CD4-positive, alpha-beta T cell treated with Interleukin-15 for 1 hour (primary cell): ENCODE results near the gene RBPMS2.

Source experiments
- DNase-seq: peaks from one replicate; pipeline ENCODE4 v3.0.0-alpha.2; 2020

Gene RBPMS2

DNA sequence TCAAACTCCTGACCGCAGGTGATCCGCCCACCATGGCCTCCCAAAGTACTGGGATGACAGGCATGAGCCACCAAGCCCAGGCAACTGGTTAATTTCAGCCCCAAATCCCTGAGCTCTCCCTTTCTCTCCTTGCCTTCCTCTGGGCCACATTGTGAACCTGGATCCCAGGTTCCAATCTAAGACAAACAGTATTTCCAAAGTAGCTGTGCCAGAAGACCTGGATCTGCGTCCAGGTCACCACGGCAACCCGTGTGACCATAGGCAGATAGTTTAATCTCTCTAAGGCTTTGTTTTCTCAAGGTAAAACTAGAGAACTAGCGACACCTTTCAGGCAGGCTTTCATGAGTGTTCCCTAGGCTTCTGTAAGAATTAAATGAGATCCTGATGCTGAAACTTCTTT lies 5.9 kb upstream of the RBPMS2 start:
- DNase-seq, result no peak

DNA sequence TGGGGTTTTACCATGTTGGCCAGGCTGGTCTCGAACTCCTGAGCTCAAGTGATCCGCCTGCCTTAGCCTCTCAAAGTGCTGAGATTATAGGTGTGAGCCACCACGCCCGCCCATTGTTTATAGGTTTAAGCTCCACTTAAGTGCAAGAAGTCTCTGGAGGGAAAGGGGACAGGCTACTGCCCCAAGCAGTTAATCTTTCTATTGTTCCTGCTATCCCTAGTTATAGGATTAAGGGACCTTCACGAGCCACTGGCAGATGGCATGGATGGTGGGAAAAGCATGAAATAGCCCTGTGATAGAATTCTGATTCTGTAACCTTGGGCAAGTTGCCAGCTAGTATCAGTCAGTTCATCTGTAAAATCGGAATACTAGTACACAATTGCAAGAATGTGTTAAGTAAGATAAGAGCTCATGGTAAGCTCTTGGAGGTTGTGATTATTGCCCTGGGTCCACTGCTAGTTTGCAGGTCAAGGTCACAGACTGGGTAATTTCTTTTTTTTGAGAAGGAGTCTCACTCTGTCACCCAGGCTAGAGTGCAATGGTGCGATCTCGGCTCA lies 5.3 kb upstream of the RBPMS2 start:
- no peak for DNase-seq

DNA sequence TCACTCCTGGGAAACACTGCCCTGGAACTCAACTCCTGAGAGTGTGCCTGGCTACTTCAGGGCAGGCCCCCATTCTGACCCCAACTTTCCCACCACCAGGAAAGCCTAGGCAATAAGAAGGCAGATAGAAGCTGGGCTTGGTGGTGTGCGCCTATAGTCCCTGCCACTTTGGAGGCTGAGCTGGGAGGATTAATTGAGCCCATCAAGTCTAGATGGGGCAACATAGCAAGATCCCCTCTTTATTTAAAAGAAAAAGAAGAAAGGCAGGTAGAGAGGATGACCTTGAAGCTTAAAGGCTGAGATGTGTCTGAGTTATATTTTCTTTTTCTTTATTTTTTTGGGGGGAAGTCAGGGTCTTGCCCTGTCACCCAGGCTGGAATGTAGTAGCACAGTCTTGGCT lies 4.2 kb upstream of the RBPMS2 start:
- DNase-seq, result no peak

DNA sequence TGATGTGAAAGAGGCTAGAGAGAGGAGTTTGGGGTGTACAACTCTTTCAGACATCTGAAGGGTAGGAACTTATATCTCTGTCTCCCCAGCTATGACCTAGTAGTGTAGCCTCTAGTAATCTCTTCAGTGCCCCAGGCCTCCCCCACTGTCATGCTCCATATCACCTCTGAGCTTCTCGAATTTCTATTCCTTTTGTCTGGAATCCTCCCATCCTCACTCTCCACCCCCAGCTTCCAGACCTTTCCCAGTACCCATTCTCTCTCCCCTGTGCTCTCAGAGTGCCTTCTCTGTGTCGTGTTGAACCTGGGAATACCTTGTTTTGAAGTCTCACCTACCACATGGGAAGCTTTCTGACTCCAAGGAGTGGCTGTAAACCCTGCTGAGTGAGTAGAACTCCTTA lies 3.6 kb upstream of the RBPMS2 start:
- DNase-seq, result no peak

DNA sequence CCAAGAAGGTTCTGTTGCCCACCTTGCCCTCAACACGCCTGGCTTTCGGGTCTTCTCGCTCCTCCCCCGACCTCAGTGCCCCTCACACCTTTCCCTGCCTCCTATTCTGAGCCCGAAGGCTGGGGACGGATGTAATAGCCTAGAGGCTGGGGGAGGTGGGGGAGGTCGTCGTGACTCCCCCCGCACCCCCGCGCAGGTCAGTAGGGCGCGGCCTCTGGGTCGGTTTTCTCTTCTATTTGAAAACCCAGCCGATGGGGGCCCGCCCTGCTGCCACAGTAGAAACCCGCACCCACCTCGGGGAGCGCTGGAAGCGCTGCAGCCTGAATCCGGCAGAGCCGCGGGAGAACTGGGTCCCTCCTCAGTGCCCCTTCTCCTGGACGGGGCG lies 1.0 kb upstream of the RBPMS2 start:
- DNase-seq, result no peak

DNA sequence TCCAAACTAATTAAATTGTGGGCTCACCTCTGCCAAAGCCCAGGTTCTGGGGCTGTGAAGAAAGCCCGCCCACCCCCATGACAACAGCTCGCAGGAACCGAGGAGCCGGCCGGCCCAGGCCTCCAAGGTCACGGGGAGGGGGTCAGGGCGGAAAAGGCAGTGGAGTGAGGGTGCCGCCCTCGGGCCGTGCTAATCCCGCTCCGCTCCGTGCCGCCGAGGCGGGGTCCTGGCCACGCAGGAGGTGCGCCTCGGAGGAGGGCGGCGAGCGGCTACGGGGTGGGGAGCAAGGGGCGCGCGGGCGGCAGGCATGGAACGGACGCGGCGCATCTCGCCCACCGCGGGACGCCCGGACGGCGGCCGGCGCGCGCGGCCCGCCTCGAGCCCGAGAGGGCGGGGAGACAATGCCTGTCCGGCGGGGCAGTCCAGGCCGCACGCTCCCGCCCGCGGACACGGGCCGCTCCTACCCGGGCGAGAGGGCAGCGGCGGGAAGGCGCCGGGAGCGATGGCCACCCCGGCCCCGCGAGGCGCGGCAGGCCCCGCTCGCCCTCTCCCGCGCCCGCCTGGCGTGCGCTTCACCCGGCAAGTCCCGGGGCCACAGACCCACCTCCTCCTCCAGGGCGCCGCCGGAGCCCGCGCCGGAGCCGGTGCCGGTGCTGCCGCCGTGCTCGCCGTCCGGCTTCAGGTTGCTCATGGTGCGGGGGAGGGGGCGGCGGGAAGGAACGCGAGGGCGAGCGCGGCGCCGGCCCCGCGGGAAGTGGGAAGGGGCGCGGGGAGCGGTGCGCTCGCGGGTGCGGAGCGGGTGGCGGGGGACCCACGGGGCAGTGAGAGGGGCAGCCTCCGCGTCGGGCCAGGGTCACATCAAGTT lies 528 bp downstream of the RBPMS2 start:
- DNase-seq, result no peak

DNA sequence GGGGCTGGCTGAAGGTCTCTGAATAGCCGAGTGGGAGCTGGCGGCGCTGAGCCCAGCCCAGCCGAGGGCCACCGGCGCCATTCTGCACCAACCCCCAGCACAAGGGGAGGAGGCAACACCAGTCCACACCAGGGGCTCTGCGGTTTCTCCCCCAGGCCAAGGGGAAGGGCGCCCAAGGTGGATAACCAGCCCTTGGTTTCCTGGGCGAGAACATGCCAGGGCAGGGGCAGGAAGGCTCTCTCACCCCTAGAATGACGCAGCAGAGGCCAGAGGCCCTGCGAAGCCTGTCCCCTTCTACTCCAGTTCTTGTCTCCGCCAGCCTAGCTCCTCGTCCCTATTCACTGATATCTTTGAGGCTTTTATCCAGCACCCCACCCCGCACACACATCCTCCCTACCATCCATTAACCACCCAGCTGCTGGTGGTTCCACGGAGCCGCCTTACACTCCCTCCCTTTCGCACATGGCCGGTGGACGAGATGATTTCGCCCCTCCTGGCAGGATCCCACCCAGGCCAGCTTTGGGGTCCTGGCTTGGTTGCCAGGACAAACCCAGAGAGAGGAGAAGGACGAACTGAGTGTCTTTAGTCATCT lies 1.3 kb downstream of the RBPMS2 start:
- DNase-seq, result no peak

DNA sequence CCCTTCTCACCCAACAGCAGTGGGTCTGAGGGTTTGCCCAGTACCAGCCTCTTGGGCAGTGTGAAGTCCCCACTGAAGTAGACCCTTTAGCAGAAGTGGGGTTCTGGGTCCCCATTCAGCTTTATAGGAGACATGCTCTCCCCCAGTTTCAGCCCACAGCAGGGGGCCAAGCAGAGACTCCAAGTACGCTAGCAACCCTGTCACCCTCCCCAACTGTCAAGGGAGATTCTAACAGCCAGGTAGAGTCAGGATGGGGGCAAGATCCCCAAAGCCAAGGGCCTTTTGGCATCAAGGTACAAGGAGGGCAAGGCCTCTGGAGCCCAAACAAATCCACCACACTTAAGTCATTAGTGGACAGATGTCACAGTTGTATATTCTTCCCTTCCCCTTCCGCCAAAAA lies 1.8 kb downstream of the RBPMS2 start:
- no peak for DNase-seq

DNA sequence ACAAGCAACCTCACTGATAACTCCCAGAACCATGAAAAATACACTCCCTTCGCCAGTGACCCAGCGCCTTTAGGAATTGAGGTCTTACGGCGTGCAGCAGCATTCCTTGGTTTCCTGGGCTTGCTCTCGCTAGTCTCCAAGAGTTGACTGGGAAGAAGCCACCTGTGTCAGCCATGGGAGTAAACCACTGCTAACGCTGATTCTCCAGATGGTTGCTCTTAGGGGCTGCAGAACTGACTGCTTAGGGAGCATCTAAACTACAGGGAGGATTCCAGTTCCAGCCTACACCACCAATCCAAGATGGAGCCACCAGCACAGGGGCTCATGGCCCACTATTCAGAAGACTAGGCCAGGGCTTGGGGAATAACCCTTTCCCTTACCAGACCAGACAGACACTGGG lies 2.4 kb downstream of the RBPMS2 start:
- no peak for DNase-seq

DNA sequence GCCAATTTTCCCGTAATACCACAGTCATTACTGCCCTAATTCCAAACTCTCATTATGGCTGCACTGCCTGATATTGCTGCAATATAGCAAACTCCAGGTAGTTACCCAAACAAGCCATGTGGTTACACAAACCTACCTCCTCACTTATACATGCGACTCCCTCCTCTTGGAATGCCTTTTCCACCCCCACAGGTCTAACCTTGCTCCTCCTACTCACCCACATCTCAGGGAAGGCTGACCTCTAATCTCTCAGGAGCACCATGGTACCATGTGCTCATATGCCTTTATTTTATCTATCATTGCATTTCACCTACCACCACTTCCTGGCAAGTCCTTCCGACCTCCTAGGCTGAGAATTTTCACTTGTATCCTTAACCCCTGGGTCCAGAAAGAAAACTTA lies 2.9 kb downstream of the RBPMS2 start:
- no peak for DNase-seq

DNA sequence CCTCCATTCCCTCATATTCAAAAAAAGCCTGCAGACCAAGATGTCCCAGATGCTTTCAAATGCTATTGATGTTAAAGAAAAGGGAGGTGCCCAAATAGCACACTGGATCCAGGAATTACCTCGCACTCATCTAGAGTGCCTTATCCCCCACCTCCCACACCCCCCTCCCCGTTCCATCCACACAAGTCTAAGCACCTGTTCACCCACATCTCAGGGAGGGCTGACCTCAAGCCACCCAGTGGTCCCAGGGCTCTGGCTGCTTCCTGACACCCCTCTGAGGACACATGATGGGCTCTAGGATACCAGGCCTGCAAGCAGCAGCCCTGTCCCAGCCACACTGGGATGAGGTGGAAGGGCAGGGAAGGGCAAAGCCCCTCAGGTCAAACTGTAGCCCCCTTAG lies 4.8 kb downstream of the RBPMS2 start:
- no peak for DNase-seq

DNA sequence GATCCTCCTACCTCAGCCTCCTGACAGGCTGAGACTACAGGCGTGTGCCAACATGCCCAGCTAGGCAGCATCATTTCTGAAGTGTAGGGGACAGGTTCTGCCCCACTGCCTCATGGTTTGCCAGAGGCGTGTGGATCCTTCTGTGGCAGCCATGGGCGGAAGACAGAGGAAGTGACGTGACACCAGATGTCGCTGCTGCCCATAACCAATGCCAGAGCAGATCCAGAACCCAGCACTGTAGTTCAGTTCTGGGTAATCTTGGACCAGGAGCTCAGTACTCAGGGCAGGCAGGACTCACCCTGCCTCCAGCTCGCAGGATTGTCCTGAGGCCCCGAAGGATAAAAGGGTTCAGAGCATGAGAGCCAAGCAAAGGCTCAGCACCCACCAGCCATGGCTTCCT lies 8.2 kb downstream of the RBPMS2 start:
- no peak for DNase-seq

DNA sequence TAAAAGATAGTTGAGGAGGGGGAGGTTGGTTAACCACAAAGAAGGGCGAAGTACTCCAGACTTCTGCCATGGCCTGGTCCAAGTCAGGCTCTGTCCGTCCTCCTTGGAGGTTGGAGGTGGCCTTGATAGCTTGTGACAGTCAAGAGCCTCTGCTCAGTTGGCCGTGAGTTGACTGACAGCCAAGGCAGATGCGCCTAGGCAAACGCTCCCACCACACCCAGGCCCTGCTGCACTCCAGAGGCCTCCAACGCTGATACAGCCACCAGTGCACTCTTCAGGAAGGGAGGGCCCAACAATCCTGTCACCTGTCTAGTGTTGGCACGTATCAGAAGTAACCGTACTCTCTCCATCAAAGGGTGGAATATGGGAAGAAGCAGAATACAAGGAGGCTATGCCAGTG lies 9.3 kb downstream of the RBPMS2 start:
- DNase-seq, result no peak

DNA sequence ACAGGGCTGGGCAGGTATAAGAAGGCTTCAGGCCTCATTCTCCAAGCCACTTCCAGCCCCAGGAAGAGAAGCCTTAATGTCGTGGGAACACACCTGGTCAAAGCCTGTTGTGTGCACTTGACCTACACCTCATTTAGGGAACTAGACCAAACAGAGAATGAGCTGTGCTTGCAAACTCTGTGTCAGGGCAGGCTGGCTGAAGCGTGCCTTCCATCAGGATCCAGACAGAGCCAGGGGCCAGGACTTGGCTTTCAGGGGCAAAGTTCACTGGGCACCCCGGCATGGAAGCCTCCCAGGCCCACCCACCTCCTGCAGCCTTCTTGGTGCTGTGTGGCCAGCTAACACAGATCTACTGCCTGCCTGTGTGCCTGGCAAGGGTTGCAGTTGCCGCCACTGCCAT lies 11.5 kb downstream of the RBPMS2 start:
- DNase-seq, result no peak

DNA sequence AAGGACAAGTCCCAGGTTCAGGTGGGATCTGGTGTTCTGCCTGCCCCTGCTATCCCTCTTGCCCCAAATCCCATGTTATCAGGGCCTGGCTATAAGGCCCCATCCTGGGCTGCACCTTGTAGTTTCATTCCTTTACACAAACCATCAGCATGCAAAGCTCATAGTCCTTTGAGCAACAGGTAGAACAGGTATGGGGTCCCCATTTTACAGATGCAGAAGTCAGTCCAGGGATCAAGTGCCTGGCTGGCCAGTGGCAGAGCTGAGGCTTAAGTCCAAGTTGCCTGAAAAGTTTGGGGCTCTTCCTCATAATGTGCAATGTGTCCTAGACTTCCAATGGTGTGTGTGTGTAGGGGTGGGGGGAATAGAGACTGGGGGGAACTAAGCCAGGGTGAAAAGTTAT lies 11.9 kb downstream of the RBPMS2 start:
- no peak for DNase-seq

DNA sequence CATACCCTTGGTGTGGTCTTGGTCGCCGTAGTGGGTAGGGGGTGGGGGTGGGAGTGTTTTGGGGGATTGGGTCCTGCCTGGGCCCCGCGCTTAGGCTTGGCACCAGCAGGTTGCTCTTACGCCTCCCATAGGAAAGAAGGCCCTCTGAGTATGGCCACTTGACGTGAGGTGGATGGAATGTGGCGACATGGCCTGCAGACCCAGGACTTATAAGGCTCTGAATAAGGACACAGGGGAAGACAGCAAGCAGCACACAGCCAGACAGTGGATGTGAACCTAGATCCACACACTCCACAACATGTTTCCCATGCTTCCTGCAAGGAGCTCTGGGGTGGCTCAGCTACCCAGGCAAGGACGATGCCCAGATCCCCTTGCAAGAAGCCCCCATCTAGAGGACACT lies 12.4 kb downstream of the RBPMS2 start:
- no peak for DNase-seq

DNA sequence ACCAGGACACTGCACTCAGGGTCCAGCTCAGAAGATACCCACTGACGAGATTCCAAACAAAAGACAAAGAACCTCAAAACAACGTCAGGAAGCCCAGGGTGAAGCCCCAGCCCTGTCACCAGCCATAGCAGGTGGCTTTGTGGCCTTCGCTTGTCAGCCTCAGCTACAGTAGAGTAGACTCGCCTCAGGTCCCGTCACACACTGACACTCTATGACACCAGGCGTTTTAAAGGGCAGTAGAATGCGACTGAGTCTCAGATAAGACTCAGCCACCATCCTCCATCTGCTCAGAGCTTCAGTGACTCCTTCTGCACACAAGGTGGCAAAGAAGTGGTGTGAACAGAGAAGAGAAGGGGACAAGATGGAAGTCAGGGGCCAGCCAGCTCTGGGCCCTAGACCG lies 12.8 kb downstream of the RBPMS2 start:
- DNase-seq, result no peak

DNA sequence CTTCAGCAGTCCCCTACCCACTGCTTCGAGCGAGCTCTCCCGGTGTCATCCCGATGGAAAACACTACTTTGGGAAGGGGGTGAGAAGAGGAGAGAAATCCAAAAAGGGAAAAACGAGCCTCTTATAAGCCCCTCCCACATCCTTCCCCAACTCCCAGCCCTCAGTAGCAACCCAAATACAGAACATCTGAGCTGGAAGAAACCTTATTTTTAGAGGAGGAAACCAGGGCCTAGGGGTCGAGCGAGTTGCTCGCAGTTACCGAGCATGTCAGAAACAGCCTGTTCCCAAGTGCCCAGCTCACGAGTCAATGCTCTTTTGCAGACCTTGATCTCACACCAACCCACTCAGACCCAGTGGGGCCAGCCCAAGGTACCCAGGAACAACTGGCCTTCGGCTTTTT lies 14.2 kb downstream of the RBPMS2 start:
- no peak for DNase-seq

DNA sequence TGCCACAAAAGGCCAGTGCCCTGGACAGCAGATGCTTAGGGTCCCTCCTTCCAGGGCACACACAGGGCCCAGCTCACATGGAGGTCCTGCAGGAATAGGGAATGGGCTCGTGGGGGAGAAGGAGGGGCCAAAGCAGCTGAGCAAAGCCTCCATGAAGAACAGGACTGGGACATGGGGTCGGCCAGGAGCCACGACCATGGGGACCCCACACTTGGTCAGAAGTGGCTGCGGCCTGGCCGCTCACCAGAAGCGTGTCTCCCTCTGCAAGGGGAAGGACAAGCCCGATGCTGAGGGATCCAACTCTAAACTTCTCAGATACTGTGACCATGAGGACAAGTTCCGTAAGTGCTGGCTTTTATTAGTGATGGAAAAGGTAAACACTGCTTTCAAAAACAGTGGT lies 15.3 kb downstream of the RBPMS2 start:
- no peak for DNase-seq

DNA sequence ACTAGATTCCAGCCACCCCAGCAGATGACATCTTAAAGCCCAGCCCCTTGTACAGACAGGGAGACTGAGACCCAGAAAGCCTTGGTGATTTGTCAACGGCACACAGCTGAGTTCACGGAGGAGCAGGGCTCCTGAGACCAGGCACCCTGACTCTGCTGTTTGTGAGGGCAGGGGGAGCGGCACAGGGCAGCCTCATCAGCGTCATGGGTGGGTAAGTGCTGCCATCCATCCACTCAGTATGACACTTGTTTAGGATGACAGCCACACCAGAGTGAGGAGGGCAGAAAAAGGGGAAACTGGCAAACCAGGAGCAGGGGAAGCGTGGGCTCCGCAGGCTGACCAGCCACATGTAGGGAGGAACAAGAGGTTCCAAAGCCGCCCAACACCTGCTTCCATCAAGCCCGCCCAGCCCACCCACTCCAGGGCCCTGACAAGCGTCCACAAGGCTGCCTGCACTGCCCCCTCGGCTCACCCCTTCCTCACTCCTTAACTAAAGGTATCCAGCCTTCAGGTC lies 19.9 kb downstream of the RBPMS2 start:
- DNase-seq, result no peak

DNA sequence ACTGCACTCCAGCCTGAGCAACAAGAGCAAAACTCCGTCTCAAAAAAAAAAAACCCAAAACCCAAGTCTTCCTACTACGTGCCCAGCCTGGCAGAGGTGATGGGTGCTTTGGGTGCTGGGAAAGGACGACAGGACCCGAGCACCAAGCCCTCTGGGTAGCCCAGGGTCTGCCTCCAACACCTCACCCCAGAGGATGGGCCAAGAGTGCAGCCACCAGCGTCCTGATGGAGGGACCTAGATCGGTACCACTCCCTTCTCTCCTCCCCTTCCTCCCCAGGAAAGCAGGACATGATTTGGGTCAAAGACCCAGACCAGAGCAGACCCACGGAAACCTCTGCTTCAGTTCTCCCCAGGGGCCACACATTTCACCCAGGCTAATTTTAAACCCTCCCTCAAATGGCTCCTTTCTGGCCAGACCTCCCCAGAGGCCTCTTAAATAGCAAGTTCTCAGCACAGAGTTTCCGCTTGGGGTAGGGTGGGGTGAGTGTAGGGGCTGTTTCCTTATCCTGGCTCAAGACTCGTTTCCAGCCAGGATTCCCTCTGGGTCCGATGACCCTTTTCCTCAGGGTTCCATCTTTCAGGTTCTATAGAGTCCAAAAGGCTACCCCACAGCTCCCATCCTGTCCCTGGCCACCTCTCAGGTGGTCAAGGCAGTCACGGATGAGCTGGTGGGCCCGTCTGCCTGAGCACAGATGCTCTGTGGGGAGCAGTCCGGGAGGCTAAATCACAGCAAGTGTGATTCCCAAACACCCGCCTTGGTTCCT lies 20.5 kb downstream of the RBPMS2 start:
- peak; percentile 22 for DNase-seq

DNA sequence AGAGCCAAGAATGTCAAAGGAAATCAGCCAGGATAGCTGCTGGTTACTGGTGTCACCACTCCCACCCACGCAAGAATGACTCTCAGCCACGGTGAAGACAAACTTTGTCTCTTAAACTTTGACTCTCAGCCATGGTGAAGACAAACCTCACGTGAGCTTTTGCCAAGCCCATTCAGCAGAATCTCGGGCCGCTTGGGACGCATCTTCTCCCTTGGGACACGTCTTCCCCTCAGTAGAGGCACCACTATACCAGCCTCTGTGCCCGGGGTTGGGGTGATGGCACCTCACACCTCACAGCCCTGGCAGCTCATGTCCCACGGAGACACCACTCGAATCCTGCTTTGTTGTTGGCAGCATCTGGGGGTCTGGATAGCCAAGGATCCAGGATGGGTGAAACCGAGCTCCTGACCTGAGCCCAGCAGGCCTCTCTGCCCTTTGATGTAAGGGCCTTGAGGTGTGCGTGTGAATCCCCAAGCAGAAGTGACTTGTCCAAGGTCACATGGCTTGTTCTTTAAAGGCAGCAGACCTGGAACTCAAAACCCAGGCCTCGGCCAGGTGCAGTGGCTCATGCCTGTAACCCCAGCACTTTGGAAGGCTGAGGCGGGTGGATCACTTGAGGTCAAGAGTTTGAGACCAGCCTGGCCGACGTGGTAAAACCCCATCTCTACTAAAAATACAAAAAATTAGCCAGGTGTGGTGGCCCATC lies 21.8 kb downstream of the RBPMS2 start:
- no peak for DNase-seq

DNA sequence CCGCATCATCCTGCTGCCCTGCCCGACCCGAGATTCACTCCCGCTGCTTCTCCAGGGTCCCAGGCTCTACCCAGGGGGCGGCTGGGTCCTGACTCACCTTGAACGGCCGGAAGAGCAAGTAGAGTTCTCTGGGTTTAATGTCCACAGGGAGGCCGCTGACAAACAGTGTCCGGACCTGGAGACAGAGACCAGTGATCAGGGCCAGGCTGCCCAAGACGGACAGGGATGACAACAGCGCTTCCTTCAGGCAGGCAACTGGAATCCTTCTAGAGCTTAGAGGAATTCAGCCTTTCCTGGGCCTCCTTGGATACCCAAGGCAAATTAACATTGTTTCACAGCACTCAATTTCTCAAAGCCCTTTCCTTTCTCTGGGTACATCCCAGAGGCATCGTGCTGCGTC lies 23.9 kb downstream of the RBPMS2 start:
- DNase-seq, result no peak
